Activated T-cell treated with anti-CD3 and anti-CD28 coated beads for 48 hours (primary cell): ENCODE measurements around the gene CUX1.
"Not testable (repeated sequence)": the region's sequence is repeated elsewhere in the genome, so short reads cannot be mapped to it uniquely, and the experiment has no call there.

Source experiments
- DNase-seq: peaks from one replicate; pipeline ENCODE4 v3.0.0-alpha.2; 2020; ENCODE audit warnings: low read depth

Gene CUX1

GRCh38 chr7:101826081-101826835 is 8.8 kb downstream of the CUX1 start:
- DNase-seq = no peak

- DNase-seq = no peak
Observed at GRCh38 chr7:101828301-101829020, 11.0 kb downstream of the CUX1 start.

DNA sequence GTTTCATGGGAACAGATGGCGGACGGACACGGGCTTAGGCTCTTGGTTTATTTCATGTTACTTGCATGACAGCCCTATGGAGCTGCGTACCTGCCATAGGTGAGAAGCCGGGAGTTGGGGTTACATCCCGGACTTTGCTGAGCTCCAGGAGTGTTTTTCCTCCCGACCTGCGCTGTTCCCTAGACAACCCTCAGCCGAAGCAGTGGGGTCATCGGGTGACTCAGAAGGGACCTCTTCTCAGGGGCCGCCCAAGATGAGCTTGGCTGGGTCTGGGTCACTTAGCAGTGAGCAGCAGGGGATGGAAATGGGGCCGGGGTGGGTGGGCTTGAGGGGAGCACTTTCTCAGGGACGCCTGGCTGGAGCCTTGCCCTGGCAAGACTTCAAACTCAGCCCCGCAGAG is 11.9 kb downstream of the CUX1 start:
- DNase-seq = no peak

DNA sequence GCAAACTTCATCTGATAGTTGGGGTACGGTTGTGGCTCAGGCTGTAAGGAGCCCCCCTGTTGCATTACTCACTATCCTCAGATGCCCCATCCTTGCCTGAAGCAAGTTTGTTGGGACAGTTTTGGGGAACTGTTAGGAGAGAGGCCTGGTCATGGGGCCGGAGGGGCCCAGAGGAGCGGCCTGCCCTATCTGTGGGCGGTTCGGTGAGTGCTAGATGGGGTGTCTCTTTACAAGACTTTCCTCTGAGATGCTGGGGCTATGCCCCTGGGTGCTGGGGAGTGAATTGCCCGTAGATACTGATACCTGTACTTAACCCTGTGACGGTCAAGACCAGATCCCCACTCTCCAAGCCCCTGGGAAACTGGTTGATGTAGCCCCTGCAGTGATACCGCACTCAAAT is 12.4 kb downstream of the CUX1 start:
- no peak for DNase-seq

- DNase-seq = not testable (repeated sequence)
Observed at GRCh38 chr7:101831396-101831795, 14.0 kb downstream of the CUX1 start.

GRCh38 chr7:101832205-101832631 is 14.8 kb downstream of the CUX1 start:
- DNase-seq = no peak

DNA sequence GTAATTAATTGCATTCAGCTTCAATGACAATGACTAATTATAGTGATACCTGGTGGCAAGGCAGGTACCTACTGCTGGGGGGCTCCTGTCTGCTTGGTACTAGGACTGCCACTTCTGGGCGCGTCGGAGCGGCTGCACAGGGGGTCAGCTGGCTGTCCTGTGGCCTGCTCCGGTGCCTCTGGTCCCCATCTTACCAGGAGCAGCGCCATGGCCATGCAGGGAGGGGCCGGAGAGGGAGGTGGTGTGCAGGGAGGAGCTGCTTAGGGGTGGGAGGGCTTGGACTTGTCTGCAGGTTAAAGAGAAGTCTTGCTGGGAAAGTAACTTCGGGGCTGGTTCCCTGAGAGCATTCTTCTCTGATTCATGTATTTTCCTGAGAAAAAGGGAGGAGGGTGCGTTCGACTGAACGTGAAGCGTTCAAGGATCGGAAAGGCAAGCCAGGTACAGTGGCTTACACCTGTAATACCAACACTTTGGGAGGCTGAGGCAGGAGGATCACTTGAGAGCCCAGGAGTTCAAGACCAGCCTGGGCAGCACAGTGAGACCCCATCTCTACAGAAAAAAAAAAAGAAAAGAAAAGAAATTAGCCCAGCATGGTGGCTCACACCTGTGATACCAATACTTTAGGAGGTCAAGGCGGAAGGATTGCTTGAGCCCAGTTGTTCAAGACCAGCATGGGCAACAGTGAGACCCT is 15.4 kb downstream of the CUX1 start:
- no peak for DNase-seq

GRCh38 chr7:101833799-101834198 is 16.4 kb downstream of the CUX1 start:
- no peak for DNase-seq

- DNase-seq = no peak
Observed at GRCh38 chr7:101835136-101835535, 17.7 kb downstream of the CUX1 start.

- not testable (repeated sequence) for DNase-seq
Observed at GRCh38 chr7:101837433-101837832, 20.0 kb downstream of the CUX1 start.

- DNase-seq = no peak
Observed at GRCh38 chr7:101838837-101839483, 21.5 kb downstream of the CUX1 start.

GRCh38 chr7:101841328-101841727 is 23.9 kb downstream of the CUX1 start:
- DNase-seq = no peak

- no peak for DNase-seq
Observed at GRCh38 chr7:101843293-101844271, 26.2 kb downstream of the CUX1 start.

DNA sequence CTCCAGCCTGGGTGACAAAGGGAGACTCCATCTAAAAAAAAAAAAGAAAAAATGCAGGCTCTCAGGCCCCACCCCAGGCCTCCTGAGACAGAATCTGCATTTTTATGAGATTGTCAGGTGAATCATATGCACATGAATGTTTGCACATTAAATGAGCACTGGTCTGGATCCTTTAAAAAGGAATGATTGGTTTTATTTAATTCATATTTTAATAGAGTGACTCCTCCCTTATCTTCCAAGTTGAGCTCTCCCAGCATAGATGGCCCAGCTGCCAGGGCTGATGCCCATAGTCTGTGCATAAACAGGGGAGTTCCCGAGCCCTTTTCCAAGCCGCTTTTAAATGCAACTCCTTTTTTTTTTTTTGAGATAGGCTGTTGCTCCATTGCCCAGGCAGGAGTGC is 28.5 kb downstream of the CUX1 start:
- DNase-seq = no peak

- no peak for DNase-seq
Observed at GRCh38 chr7:101846800-101847538, 29.5 kb downstream of the CUX1 start.

GRCh38 chr7:101848208-101848951 is 31.0 kb downstream of the CUX1 start:
- no peak for DNase-seq

DNA sequence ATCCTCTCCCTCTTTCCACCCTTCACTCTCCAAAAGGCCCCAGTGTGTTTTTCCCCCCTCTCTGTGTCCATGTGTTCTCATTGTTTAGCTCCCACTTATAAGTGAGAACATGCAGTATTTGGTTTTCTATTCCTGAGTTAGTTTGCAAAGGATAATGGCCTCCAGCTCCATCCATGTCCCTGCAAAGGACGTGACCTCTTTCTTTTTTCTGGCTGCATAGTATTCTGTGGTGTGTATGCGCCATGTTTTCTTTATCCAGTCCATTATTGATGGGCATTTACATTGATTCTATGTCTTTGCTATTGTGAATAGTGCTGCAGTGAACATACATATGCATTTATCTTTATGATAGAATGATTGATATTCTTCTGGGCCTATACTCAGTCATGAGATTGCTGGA is 31.9 kb downstream of the CUX1 start:
- DNase-seq = not testable (repeated sequence)

DNA sequence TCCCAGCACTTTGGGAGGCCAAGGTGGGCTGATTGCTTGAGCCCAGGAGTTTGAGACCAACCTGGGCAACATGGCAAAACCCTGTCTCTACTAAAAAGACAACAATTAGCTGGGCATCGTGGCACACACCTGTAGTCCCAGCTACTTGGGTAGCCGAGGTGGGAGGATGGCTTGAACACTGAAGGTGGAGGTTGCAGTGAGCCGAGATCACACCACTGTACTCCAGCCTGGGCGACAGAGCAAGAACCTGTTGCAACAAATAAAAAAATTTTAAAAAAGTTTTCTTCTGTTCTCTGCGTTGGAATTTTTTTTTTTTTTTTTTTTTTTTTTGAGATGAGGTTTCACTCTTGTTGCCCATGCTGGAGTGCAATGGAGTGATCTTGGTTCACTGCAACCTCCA is 34.9 kb downstream of the CUX1 start:
- not testable (repeated sequence) for DNase-seq

- DNase-seq = no peak
Observed at GRCh38 chr7:101853684-101854083, 36.3 kb downstream of the CUX1 start.
